ENCODE measurements around the gene NCR2.

DNA sequence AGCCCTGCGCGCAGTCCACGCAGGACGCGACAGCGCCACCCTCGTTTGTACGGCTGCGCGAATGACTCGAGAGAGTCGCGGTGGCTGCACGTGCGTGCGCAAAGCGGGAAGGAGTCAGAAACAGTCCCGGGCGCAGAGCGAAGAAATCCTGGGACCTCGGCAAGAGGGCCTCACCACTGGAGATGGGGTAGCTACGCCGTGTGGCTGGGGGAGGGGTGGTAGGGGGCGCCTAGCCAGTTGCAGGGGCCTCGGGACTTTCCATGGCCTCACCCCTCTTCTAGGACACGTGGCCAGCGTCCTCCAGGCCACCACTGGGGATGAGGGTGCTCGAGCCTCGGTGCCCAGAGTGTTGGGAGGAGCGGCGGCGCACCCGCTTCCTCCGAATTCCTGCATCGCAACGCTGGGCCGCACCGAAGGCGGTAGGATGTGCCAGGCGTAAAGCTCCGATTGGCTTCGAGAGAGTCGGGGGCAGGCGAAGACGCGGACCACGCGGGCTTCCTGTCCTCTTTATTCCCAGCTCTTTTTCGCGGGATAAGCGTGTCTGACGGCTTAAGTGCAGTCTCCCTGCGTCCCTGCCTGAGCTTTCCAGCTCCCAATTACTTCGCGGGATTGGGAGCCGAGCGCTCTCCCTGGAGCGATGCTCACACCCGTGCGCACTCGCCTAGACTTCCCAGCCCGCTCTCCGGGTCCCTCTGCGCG, 38.7 kb downstream of the NCR2 start:
- TF ChIP-seq, protein P1, sequence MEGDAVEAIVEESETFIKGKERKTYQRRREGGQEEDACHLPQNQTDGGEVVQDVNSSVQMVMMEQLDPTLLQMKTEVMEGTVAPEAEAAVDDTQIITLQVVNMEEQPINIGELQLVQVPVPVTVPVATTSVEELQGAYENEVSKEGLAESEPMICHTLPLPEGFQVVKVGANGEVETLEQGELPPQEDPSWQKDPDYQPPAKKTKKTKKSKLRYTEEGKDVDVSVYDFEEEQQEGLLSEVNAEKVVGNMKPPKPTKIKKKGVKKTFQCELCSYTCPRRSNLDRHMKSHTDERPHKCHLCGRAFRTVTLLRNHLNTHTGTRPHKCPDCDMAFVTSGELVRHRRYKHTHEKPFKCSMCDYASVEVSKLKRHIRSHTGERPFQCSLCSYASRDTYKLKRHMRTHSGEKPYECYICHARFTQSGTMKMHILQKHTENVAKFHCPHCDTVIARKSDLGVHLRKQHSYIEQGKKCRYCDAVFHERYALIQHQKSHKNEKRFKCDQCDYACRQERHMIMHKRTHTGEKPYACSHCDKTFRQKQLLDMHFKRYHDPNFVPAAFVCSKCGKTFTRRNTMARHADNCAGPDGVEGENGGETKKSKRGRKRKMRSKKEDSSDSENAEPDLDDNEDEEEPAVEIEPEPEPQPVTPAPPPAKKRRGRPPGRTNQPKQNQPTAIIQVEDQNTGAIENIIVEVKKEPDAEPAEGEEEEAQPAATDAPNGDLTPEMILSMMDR (IDR thresholded peaks at IDR 0.05; ENCODE audit: low read length), result no peak
- no peak for TF ChIP-seq EZH2 (IDR thresholded peaks at IDR 0.05; ENCODE audit: borderline replicate concordance, low read length)
